GM21723 (cell line): ENCODE results near the gene STOM.
"Not testable (repeated sequence)": the region's sequence is repeated elsewhere in the genome, so short reads cannot be mapped to it uniquely, and the experiment has no call there.

ENCODE experiments used
- ATAC-seq: cut with Tn5 transposase; IDR thresholded peaks from one replicate; pipeline ENCODE4 v1.9.1; 2021; ENCODE audit warnings: mild to moderate bottlenecking, moderate library complexity; ENCODE audit not compliant: unreplicated experiment

Gene STOM, protein sequence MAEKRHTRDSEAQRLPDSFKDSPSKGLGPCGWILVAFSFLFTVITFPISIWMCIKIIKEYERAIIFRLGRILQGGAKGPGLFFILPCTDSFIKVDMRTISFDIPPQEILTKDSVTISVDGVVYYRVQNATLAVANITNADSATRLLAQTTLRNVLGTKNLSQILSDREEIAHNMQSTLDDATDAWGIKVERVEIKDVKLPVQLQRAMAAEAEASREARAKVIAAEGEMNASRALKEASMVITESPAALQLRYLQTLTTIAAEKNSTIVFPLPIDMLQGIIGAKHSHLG

GRCh38 chr9:121369595-121370265 is at the start of gene STOM:
STOM (minus strand) TSS chr9:121370250; CDS start chr9:121370187, 63 bp downstream.
- ATAC-seq, result peak; percentile 58

DNA sequence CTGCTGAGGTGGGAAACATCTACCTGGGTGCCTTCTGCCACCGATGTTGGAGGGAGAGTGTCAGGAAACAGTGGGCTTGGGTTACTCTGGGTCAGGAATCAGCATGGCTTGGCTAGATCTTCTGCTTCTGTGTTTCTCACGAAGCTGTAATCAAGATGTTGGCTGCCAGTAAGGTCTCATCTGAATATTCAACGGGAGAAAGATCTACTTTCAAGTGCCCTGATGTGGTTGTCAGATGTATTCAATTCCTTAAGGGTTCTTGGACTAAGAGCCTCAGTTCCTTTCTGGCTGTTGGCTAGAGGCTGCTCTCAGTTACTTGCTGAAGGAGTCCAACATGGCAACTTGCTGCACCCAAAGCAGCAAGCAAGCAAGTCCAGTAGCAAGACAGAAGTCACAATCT is 41.9 kb upstream of the STOM start:
- no peak for ATAC-seq

GRCh38 chr9:121405899-121406298 is 35.8 kb upstream of the STOM start:
- ATAC-seq, result no peak

GRCh38 chr9:121404906-121405305 is 34.9 kb upstream of the STOM start:
- ATAC-seq, result no peak

- no peak for ATAC-seq
Observed at GRCh38 chr9:121399883-121400607, 30.0 kb upstream of the STOM start.

- no peak for ATAC-seq
Observed at GRCh38 chr9:121399126-121399882, 29.3 kb upstream of the STOM start.

GRCh38 chr9:121398374-121398773 is 28.3 kb upstream of the STOM start:
- no peak for ATAC-seq

GRCh38 chr9:121397277-121397676 is 27.2 kb upstream of the STOM start:
- not testable (repeated sequence) for ATAC-seq

GRCh38 chr9:121395558-121395957 is 25.5 kb upstream of the STOM start:
- no peak for ATAC-seq

DNA sequence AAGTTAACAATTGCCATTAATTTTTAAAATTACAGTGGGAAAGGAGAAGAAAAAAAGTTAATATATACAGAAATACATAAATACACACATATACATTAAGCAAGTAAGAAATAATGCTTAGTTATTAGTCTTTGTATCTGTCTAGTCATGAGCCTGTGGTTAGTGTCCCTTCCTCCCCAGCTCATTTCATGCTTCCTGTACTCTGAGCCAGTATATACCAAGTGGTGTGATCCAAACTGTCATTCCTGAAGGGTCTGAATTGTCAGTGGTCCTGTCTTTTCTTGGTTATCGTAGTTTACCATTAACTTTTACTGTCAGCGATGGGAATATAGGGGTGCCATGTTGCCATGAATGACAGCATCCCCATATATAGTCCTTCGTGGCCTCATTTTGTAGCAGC is 24.2 kb upstream of the STOM start:
- ATAC-seq, result no peak

- ATAC-seq, result no peak
Observed at GRCh38 chr9:121393318-121393717, 23.3 kb upstream of the STOM start.

GRCh38 chr9:121390372-121390771 is 20.3 kb upstream of the STOM start:
- no peak for ATAC-seq

DNA sequence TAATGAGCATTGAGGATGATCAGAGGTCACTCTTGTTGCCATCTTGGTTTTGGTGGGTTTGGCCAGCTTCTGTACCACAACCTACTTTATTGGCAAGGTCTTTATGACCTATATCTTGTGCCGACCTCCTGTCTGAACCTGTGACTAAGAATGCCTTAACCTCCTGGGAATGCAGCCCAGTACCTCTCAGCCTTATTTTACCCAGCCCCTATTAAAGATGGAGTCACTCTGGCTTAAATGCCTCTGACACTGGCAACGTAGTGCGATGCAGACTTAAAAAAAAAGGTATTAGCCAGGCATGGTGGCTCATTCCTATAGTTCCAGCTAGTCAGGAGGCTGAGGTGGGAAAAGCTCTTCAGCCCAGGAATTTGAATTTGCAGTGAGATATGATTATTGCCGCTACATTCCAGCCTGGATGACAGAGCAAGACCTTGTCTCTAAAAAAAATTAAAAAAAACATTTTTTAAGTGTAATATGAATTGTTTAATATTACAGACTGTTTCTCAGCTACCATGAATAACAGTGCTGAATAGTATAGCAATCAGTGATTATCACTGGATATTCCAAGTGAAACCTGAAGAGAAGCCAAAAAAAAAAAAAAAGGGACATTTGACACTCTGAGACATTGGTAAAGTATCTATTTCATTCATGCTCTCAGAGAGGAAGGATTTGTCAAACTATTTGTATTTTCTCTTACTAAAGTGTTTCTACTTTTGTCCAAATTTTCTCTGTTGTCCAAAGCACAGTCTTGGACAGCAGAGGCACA is 18.3 kb upstream of the STOM start:
- ATAC-seq, result no peak

DNA sequence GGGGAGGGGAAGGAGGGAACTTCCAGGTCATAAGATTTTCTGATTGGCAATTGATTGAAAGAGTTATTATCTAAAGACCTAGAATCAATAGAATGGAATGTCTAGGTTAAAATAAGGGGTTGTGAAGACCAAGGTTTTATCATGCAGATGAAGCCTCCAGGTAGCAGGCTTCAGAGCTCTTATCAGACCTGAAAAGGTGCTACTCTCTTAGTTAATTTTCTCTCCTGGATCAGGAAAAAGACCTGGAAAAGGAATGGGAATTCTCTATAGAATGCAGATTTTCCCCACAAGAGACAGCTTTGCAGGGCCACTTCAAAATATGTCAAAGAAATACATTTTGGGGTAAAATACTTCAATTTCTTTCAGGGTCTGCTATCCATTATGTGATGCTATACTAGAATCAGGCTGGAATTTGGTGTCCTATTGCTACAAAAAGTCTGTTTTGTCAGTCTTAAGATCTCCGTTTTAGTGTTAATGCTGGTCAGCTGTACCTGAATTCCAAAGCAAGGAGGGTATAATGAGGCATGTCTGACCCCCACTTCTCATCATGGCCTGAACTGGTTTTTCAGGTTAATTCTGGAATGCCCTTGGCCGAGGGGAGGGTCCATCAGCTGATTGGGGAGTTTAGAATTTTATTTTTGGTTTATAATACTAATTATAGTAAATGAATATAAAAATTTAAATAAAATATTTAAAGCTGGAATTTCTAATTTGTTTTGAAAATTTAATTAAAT is 16.6 kb upstream of the STOM start:
- no peak for ATAC-seq

GRCh38 chr9:121383715-121384114 is 13.7 kb upstream of the STOM start:
- no peak for ATAC-seq

- ATAC-seq, result no peak
Observed at GRCh38 chr9:121380846-121381245, 10.8 kb upstream of the STOM start.

GRCh38 chr9:121376214-121376830 is 6.3 kb upstream of the STOM start:
- ATAC-seq, result no peak

GRCh38 chr9:121373011-121373729 is 3.1 kb upstream of the STOM start:
- no peak for ATAC-seq
